K562 (cell line): ENCODE results near the gene ZNF598. TPM values are rescaled to one million over a fixed set of nuclear protein-coding genes. Genes with fewer than 3 reads are reported as not detected.
A peak's percentile ranks its signal among the peaks of the same experiment; 100 is the strongest.

Source experiments
- DIDO1 ChIP-seq: fragments of 450-650 bp; IDR thresholded peaks from 2 replicates; pipeline ENCODE4 v1.6.1; 2016; ENCODE audit warnings: low read depth, missing biosample characterization, missing genetic modification characterization
- ESRRA ChIP-seq: fragments of 450-650 bp; IDR thresholded peaks from 2 replicates; pipeline ENCODE4 v1.6.1; 2014; ENCODE audit warnings: low read depth, mild to moderate bottlenecking, moderate library complexity, borderline replicate concordance
- HEY1 ChIP-seq: fragments of 250-450 bp; sonication (Bioruptor Pico); IDR thresholded peaks from 2 replicates; pipeline ENCODE4 v1.5.0; 2020; ENCODE audit warnings: mild to moderate bottlenecking, moderate library complexity, borderline replicate concordance
- LEF1 ChIP-seq: fragments of 450-650 bp; IDR thresholded peaks from 2 replicates; pipeline ENCODE4 v1.6.1; 2016; ENCODE audit warnings: mild to moderate bottlenecking
- RBM25 ChIP-seq: fragments of 200-400 bp; formaldehyde crosslinking; IDR thresholded peaks from 2 replicates; pipeline ENCODE4 v1.6.1; 2018; ENCODE audit warnings: low read length, low read depth, moderate library complexity; ENCODE audit not compliant: severe bottlenecking
- TRIM24 ChIP-seq, 2 experiments: fragments of 450-650 bp; IDR thresholded peaks; 2 replicates each; pipeline ENCODE4 v1.6.1; 2016
- ZNF384 ChIP-seq: IDR thresholded peaks from 2 replicates; pipeline ENCODE4 v1.6.1; 2012; ENCODE audit warnings: low read depth, low read length, improper control_type of control experiment
- ZNF695 ChIP-seq: fragments of 450-650 bp; formaldehyde crosslinking; IDR thresholded peaks from 2 replicates; pipeline ENCODE4 v1.4.0; 2020; ENCODE audit warnings: mild to moderate bottlenecking, moderate library complexity
- ZNF764 ChIP-seq: fragments of 250-450 bp; sonication (Bioruptor Pico); IDR thresholded peaks from 2 replicates; pipeline ENCODE4 v1.4.0; 2020; ENCODE audit warnings: low read depth, mild to moderate bottlenecking, moderate library complexity
- polyA plus RNA-seq, 8 experiments: library from polyadenylated mRNA; depleted of rRNA in 4 of 8; stranded (reverse) in 5 of 8; unstranded in 3 of 8; fragments of >200 nt; fragmentation: Nextera tagmentation in 2 of 8; fragmentation: Illumina TruSeq in 1 of 8; extraction: Ambion mirVana in 2 of 8; extraction: Trizol in 1 of 8; gene quantifications; 2 replicates each; pipeline versions ENCODE4 v1.2.1 to v1.2.3, GENCODE V29; 2011 to 2014; ENCODE audit warnings: inconsistent platforms in 1 of 8, missing spikeins in 1 of 8
- total RNA-seq, 7 experiments: library from RNA; depleted of rRNA in 6 of 7; stranded (reverse); fragments of >200 nt in 6 of 7; fragmentation: Illumina TruSeq in 2 of 7; extraction: Trizol in 2 of 7; gene quantifications; 2 replicates each; pipeline versions ENCODE4 v1.2.1 to v1.2.3, GENCODE V29; 2011 to 2021; ENCODE audit warnings: low replicate concordance in 1 of 7
- TF ChIP-seq, protein P1 (sequence below): fragments of 200-600 bp; sonication (generic); IDR thresholded peaks from one replicate; pipeline ENCODE4 v1.6.1; 2012; ENCODE audit warnings: mild to moderate bottlenecking, low read depth, low read length, inconsistent platforms
- TF ChIP-seq, protein P2 (sequence below): fragments of 250-450 bp; sonication (Bioruptor Pico); IDR thresholded peaks from 2 replicates; pipeline ENCODE4 v1.8.0; 2022; ENCODE audit warnings: inconsistent platforms
- TF ChIP-seq, protein P3 (sequence below): fragments of 250-450 bp; sonication (Bioruptor Pico); IDR thresholded peaks from 2 replicates; pipeline ENCODE4 v1.5.0; 2021; ENCODE audit warnings: mild to moderate bottlenecking, borderline replicate concordance

ZNF598 gene
- total and polyA plus RNA-seq, 9 of the 15 experiments (the other 6 are each of a cell fraction or from before 2014, with no cell fraction given): 0.11 to 115 (median 29.6) TPM

DNA sequence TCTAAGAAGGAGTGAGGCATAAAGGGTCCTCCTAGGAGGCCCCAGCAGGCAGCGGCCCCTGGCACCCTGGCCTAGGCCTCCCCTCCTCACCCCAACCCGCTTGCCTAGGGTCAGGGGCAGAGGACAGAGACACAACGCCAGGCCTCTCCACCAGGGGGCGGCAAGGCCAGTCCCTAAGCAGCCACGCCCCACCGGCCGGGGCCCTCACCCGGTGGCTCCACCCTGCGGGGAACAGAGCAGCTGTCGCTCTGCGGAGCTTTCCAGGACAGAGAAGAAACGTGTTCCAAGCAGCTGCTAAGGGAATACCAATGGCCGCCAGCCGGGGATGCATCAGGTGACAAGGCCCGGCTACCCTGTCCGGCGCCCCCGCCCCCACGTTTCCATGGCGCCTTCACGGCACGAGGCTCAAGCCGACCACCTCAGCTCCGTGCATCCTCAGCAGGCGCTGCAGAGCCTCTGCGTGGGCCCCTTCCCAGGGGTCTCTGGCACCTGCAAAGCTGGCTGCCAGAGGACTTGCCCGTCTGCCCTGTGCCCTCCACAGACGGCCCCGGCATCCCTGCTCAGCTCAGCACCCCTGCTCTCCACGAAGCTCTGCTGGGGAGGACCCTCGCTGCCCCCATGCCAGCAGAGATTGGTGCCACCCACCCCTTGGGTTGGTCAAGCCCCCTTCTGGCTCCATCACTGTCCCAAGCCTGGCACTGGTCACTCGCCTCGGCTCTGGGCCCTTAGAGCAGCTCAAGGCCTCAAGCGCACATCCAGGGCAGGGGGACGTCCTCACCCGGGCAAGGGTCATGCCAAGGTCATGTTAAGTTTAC, 5.6 kb downstream of the ZNF598 start (continued):
- TF ChIP-seq, protein P1, sequence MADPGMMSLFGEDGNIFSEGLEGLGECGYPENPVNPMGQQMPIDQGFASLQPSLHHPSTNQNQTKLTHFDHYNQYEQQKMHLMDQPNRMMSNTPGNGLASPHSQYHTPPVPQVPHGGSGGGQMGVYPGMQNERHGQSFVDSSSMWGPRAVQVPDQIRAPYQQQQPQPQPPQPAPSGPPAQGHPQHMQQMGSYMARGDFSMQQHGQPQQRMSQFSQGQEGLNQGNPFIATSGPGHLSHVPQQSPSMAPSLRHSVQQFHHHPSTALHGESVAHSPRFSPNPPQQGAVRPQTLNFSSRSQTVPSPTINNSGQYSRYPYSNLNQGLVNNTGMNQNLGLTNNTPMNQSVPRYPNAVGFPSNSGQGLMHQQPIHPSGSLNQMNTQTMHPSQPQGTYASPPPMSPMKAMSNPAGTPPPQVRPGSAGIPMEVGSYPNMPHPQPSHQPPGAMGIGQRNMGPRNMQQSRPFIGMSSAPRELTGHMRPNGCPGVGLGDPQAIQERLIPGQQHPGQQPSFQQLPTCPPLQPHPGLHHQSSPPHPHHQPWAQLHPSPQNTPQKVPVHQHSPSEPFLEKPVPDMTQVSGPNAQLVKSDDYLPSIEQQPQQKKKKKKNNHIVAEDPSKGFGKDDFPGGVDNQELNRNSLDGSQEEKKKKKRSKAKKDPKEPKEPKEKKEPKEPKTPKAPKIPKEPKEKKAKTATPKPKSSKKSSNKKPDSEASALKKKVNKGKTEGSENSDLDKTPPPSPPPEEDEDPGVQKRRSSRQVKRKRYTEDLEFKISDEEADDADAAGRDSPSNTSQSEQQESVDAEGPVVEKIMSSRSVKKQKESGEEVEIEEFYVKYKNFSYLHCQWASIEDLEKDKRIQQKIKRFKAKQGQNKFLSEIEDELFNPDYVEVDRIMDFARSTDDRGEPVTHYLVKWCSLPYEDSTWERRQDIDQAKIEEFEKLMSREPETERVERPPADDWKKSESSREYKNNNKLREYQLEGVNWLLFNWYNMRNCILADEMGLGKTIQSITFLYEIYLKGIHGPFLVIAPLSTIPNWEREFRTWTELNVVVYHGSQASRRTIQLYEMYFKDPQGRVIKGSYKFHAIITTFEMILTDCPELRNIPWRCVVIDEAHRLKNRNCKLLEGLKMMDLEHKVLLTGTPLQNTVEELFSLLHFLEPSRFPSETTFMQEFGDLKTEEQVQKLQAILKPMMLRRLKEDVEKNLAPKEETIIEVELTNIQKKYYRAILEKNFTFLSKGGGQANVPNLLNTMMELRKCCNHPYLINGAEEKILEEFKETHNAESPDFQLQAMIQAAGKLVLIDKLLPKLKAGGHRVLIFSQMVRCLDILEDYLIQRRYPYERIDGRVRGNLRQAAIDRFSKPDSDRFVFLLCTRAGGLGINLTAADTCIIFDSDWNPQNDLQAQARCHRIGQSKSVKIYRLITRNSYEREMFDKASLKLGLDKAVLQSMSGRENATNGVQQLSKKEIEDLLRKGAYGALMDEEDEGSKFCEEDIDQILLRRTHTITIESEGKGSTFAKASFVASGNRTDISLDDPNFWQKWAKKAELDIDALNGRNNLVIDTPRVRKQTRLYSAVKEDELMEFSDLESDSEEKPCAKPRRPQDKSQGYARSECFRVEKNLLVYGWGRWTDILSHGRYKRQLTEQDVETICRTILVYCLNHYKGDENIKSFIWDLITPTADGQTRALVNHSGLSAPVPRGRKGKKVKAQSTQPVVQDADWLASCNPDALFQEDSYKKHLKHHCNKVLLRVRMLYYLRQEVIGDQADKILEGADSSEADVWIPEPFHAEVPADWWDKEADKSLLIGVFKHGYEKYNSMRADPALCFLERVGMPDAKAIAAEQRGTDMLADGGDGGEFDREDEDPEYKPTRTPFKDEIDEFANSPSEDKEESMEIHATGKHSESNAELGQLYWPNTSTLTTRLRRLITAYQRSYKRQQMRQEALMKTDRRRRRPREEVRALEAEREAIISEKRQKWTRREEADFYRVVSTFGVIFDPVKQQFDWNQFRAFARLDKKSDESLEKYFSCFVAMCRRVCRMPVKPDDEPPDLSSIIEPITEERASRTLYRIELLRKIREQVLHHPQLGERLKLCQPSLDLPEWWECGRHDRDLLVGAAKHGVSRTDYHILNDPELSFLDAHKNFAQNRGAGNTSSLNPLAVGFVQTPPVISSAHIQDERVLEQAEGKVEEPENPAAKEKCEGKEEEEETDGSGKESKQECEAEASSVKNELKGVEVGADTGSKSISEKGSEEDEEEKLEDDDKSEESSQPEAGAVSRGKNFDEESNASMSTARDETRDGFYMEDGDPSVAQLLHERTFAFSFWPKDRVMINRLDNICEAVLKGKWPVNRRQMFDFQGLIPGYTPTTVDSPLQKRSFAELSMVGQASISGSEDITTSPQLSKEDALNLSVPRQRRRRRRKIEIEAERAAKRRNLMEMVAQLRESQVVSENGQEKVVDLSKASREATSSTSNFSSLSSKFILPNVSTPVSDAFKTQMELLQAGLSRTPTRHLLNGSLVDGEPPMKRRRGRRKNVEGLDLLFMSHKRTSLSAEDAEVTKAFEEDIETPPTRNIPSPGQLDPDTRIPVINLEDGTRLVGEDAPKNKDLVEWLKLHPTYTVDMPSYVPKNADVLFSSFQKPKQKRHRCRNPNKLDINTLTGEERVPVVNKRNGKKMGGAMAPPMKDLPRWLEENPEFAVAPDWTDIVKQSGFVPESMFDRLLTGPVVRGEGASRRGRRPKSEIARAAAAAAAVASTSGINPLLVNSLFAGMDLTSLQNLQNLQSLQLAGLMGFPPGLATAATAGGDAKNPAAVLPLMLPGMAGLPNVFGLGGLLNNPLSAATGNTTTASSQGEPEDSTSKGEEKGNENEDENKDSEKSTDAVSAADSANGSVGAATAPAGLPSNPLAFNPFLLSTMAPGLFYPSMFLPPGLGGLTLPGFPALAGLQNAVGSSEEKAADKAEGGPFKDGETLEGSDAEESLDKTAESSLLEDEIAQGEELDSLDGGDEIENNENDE: no peak
- TF ChIP-seq ZNF384 (0 out of 2 replicates have a peak, but pooled peaks have one; percentile 35), HEY1 (CRISPR knock-in tag) (no peak), TRIM24 (IDR thresholded peaks at IDR 0.05) (0 out of 4 replicates have a peak, but pooled peaks of 1 of the 2 experiments have one; percentile 6), DIDO1 (no peak), LEF1 (no peak), ZNF695 (CRISPR knock-in tag) (no peak), RBM25 (no peak), ZNF764 (no peak), ESRRA (peak; percentile 76; the same call in 1 of the 2 replicates)
- TF ChIP-seq, protein P2, sequence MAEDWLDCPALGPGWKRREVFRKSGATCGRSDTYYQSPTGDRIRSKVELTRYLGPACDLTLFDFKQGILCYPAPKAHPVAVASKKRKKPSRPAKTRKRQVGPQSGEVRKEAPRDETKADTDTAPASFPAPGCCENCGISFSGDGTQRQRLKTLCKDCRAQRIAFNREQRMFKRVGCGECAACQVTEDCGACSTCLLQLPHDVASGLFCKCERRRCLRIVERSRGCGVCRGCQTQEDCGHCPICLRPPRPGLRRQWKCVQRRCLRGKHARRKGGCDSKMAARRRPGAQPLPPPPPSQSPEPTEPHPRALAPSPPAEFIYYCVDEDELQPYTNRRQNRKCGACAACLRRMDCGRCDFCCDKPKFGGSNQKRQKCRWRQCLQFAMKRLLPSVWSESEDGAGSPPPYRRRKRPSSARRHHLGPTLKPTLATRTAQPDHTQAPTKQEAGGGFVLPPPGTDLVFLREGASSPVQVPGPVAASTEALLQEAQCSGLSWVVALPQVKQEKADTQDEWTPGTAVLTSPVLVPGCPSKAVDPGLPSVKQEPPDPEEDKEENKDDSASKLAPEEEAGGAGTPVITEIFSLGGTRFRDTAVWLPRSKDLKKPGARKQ (CRISPR knock-in tag): no peak
- TF ChIP-seq, protein P3, sequence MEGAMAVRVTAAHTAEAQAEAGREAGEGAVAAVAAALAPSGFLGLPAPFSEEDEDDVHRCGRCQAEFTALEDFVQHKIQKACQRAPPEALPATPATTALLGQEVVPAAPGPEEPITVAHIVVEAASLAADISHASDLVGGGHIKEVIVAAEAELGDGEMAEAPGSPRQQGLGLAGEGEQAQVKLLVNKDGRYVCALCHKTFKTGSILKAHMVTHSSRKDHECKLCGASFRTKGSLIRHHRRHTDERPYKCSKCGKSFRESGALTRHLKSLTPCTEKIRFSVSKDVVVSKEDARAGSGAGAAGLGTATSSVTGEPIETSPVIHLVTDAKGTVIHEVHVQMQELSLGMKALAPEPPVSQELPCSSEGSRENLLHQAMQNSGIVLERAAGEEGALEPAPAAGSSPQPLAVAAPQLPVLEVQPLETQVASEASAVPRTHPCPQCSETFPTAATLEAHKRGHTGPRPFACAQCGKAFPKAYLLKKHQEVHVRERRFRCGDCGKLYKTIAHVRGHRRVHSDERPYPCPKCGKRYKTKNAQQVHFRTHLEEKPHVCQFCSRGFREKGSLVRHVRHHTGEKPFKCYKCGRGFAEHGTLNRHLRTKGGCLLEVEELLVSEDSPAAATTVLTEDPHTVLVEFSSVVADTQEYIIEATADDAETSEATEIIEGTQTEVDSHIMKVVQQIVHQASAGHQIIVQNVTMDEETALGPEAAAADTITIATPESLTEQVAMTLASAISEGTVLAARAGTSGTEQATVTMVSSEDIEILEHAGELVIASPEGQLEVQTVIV: no peak
